Measurements from ENCODE around the gene ACACB. TPM values are rescaled to one million over a fixed set of nuclear protein-coding genes. Genes with fewer than 3 reads are reported as not detected.

Gene ACACB
- polyA plus RNA-seq, 2 of the 4 experiments (the other 2 are of a cell fraction): 6.8 to 7.6 TPM

GRCh38 chr12:109160873-109161272 lies 44.5 kb downstream of the ACACB start (continued):
- no peak for TF ChIP-seq BCL3 (IDR thresholded peaks at IDR 0.05)
- no peak for TF ChIP-seq GATA3 (IDR thresholded peaks at IDR 0.05; ENCODE audit: borderline replicate concordance)
- TF ChIP-seq ZSCAN20 (CRISPR knock-in tag; IDR thresholded peaks at IDR 0.05): no peak
- no peak for TF ChIP-seq ESRRA (IDR thresholded peaks at IDR 0.05; ENCODE audit: borderline replicate concordance, low read length)
- TF ChIP-seq JUN (IDR thresholded peaks at IDR 0.05): no peak
- TF ChIP-seq HES2 (IDR thresholded peaks at IDR 0.05): no peak

GRCh38 chr12:109162551-109162950 lies 46.2 kb downstream of the ACACB start:
- no peaks in the 10 kb centered on the region for H3K9me3 ChIP-seq
- no peak overlapping the region for H3K4me2 ChIP-seq
- ATAC-seq (no peak), FAIRE-seq (no peak), DNase-seq (ENCODE audit: low read depth in 1 of 2, low spot score in 1 of 2) (no peak)
- POLR2A ChIA-PET: no interaction called here
- CTCF ChIA-PET: interaction anchor here (1.0 to 1.3 kb wide), 4 partner anchors 10 to 101 kb away, joined by 3 to 4 read pairs (median 3); no protein-coding TSS in a partner anchor
- 90% methylated on average over 5 of the region's 5 CpGs for WGBS (ENCODE audit: missing lambda C conversion rate)
- TF ChIP-seq PHF8 (IDR thresholded peaks at IDR 0.05; ENCODE audit: borderline replicate concordance, low read depth): no peak
- no peak for TF ChIP-seq ZNF302 (CRISPR knock-in tag; IDR thresholded peaks at IDR 0.05)
- no peak for TF ChIP-seq RCOR1 (IDR thresholded peaks at IDR 0.05; ENCODE audit: low read depth, low read length)
- no peak for TF ChIP-seq CHD2 (IDR thresholded peaks at IDR 0.05; ENCODE audit: low read length, partially characterized antibody)
- TF ChIP-seq MAX (IDR thresholded peaks at IDR 0.05): no peak
- no peak for TF ChIP-seq RAD21 (conservative IDR thresholded peaks at IDR 0.05 in 1 of 2, IDR thresholded peaks at IDR 0.05 in 1 of 2)
- no peak overlapping the region for H3K4me3 ChIP-seq
- H3K27ac ChIP-seq: no peak overlapping the region
- H3K4me1 ChIP-seq: no peaks in the 10 kb centered on the region

- TF ChIP-seq TP53 (CRISPR knock-in tag; IDR thresholded peaks at IDR 0.05): no peak
- TF ChIP-seq FOXS1 (CRISPR knock-in tag; IDR thresholded peaks at IDR 0.05): no peak
- TF ChIP-seq ZNF302 (CRISPR knock-in tag; IDR thresholded peaks at IDR 0.05): no peak
- no peak for TF ChIP-seq RNF2 (IDR thresholded peaks at IDR 0.05; ENCODE audit: borderline replicate concordance, low read depth)
- TF ChIP-seq MAX (IDR thresholded peaks at IDR 0.05): no peak
- no peak for TF ChIP-seq ESRRA (IDR thresholded peaks at IDR 0.05; ENCODE audit: borderline replicate concordance, low read length)
- no peak for TF ChIP-seq CTCF (IDR thresholded peaks at IDR 0.05)
- TF ChIP-seq NPAS2 (CRISPR knock-in tag; IDR thresholded peaks at IDR 0.05; ENCODE audit: borderline replicate concordance): no peak
- no peak for TF ChIP-seq HES2 (IDR thresholded peaks at IDR 0.05)
- no peak for TF ChIP-seq SMC3 (IDR thresholded peaks at IDR 0.05)
- TF ChIP-seq ATOH8 (CRISPR knock-in tag; IDR thresholded peaks at IDR 0.05; ENCODE audit: low read depth): no peak
- no peak for TF ChIP-seq JUNB (IDR thresholded peaks at IDR 0.05)
- no peak for TF ChIP-seq GATA3 (IDR thresholded peaks at IDR 0.05; ENCODE audit: borderline replicate concordance)
- no peak for FAIRE-seq
- ChIA-PET POLR2A (no interaction called here), CTCF (interaction anchor here (0.6 to 1.3 kb wide), 4 partner anchors 10 to 138 kb away, joined by 3 to 4 read pairs (median 4); no protein-coding TSS in a partner anchor)
- ATAC-seq: no peak
- Histone ChIP-seq H3K4me2 (no peak overlapping the region), H3K9me3 (no peaks in the 10 kb centered on the region), H3K27ac (no peak overlapping the region), H3K4me3 (no peak overlapping the region), H3K4me1 (no peaks in the 10 kb centered on the region)
- no peak for DNase-seq (ENCODE audit: low read depth in 1 of 2, low spot score in 1 of 2)
- 91% methylated on average over 6 of the region's 6 CpGs for WGBS (ENCODE audit: missing lambda C conversion rate)
Observed at GRCh38 chr12:109163167-109163566, 46.8 kb downstream of the ACACB start.
